ENCODE measurements around the gene FGF12.
A peak's percentile ranks its signal among the peaks of the same experiment; 100 is the strongest.
"Not testable (repeated sequence)": the region's sequence is repeated elsewhere in the genome, so short reads cannot be mapped to it uniquely, and the experiment has no call there.

The FGF12 gene
- long read RNA-seq, donor 1, partial matches to known transcripts: 0 of 1 reads
- long read RNA-seq, donor 1, other reads (novel, unspliced or antisense): 0 of 1 reads
- long read RNA-seq, donor 2, partial matches to known transcripts: 0 of 1 reads
- long read RNA-seq, donor 2, other reads (novel, unspliced or antisense): 0 of 1 reads
- long read RNA-seq, donor 3: 0 reads
- long read RNA-seq, donor 4, partial matches to known transcripts: 0 of 3 reads
- long read RNA-seq, donor 4, other reads (novel, unspliced or antisense): 0 of 3 reads
- long read RNA-seq, donor 5: 0 reads
- long read RNA-seq, donor 6: 0 reads
- long read RNA-seq, donor 7, partial matches to known transcripts: 0 of 2 reads
- long read RNA-seq, donor 7, other reads (novel, unspliced or antisense): 0 of 2 reads
- long read RNA-seq, donor 8: 0 reads

DNA sequence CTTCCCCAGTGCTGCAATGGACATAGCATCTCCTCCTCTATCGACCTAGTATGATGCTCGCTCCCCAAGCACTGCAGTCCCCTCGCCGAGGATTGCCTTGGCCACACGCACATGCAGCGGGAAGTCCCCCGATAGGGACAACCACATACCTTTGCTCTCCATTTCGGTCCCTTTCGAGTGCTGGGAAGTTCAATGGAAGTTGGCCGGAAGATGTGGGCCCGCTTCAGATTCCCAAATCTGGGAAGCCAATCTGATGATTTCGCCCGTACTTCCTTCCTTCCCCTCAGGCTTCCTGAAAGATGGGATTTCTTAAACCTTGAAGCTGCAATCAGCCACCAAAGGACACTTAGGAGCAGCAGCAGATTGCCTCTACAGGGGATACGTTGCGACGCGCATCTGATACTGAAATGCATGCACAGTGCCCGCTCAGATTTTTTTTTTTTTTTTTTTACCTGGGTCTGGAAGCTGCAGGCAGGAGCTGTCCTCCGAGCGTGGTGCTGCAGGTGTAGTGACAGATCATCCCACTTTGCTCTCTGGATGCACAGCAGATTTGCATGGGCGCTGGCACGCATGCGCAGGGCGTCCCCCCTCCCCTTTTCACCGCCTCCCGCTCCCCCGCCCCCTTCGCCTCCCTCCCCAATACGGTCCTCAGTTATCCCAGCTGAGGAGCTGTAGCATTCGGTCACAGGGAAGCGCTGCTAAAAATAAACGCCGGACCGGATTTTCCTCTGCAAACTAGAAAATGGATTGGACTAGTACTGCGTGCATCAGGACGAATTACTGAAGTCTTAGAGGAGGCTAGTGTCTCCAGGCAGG is at the start of gene FGF12:
Gene FGF12 (minus strand): TSS at position 510 of the 816 bp plus-strand sequence.
- peak; percentile 44 for DNase-seq

DNA sequence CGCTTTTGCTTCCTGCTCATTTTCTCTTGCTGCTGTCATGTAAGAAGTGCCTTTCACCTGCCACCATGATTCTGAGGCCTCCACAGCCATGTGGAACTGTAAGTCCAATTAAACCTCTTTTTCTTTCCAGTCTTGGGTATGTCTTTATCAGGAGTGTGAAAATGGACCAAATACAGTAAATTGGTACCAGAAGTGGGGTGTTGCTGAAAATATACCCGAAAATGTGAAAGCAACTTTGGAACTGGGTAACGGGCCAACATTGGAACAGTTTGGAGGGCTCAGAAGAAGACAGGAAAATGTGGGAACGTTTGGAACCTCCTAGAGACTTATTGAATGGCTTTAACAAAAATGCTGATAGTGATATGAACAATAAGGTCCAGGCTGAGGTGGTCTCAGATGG is 47.0 kb upstream of the FGF12 start:
- not testable (repeated sequence) for DNase-seq

DNA sequence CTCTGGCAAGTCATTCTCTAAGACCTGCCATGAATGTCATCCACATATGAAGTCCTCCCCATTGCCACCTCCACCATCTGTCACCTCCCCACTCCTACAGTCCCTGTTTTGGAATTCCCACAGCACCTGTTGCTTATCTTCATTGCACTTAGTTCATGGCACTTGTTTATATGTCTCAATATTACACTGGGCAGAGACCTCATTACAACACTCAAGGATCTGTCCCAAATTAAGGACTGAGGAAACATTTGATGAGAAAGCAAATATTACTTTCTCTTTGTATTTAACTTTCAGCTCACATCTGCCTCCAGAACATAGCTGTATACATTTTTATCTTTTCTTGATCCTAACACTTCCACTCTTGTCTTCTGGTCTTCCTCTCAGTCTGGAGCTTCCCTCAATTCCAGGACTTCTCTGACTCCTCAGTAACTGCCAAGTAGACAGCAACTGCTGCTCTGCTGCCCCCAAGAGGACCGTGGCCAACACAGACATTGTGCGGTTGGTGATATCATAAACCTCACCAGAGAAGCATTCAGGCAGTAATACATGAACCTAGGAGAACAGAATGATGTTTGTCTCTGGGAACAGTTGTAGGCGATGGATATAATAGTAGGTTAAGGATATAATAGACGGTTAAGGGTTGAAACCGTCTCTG is 45.0 kb upstream of the FGF12 start:
- no peak for DNase-seq

DNA sequence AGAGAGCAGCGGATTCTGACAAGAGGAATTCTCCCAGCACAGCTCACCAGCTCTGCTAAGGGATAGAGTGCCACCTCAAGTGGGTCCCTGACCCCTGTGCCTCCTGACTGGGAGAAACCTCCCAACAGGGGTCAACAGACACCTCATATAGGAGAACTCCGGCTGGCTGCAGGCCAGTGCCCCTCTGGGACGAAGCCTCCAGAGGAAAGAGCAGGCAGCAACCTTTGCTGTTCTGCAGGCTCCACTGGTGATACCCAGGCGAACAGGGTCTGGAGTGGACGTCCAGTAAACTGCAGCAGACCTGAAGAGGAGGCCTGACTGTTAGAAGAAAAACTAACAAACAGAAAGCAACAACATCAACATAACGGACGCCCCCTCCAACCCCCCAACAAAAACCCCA is 31.3 kb upstream of the FGF12 start:
- DNase-seq: no peak

DNA sequence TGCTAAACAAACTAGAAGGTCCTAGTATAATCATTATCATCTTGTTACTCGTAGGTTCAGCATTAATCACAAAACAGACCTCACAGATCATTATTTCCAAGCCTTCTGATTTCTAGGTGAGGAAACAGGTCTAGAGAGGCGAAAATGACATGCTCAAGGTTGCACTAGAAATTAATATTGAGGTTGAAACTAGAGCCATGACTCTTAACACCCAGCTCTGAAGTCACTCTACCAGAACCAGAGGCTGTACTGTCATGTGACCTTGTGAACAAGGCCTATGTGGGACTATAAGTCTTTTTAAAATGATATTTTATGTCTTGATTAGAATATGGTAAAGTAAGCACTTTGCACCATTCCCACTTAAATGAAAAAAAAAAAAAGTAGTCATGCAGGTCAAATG is 23.8 kb upstream of the FGF12 start:
- DNase-seq: no peak

DNA sequence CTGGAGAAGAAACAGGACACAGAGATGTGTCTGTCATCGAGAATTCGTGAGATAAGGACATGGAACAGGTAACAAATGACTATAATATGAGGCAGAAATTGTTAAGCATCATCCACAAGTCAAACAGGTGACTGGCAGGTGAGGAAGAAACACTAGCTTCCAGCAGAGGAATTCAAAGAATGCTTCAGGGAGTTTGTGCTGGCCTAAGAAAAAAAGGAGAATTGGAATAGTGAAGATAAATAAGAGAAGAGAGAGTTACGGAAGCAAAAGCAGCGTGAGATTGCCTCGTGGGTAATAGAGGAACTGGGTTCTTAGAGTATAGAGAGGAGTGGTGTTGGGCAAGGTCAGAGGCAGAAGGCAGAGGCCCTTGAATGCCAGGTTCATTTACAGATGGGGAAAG is 22.9 kb upstream of the FGF12 start:
- no peak for DNase-seq

DNA sequence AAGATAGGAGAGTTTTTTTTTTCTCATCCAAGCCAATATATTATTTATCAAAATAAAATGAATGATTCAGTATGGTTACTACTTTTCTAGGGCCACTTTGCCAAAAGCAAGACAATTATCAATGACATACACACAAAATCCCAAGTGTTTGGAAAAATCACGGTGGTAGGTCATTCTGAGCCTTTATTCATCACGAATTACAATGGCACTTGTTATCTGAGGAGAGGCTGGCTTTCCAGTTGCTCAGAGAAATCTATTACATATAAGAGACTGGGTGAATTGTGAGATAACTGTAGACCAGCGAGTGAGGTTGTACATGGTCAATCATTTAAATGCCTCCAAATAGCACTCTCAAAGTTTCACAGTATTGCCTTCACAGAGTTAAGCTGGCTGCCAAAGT is 20.4 kb upstream of the FGF12 start:
- no peak for DNase-seq

DNA sequence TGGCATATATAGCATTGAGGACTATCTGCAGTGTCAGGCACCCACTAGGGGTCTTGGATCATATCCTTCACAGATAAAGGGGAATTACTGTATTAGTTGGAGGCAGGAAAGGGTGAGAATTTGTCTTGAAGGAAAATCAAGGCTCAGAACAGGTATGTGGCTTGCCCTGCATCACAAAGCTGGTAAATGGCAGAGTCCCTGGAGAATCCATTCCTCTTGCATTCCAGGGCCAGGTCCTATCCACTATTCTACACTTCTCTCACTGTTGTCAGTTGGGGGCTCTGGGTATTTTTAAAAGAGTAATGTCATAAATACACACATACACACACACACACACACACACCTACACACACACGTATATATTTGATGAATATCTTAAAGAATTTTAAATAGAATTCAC is 19.8 kb upstream of the FGF12 start:
- DNase-seq: no peak

DNA sequence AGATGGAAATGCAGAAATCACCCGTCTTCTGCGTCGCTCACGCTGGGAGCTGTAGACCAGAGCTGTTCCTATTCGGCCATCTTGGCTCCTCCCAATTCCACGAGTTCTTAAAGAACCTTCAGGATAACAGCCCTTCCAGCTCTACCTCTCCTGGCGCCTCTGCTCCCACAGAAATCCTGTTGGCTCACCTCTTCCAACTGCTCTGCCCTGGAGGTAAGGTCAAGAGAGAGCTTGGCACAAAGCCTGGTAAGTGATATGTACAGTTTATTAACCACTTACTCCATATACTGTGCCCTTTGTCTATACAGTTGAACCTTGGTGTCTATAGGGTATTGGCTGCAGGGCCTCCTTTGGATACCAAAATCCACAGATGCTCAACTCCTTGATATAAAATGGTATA is 17.8 kb upstream of the FGF12 start:
- no peak for DNase-seq

DNA sequence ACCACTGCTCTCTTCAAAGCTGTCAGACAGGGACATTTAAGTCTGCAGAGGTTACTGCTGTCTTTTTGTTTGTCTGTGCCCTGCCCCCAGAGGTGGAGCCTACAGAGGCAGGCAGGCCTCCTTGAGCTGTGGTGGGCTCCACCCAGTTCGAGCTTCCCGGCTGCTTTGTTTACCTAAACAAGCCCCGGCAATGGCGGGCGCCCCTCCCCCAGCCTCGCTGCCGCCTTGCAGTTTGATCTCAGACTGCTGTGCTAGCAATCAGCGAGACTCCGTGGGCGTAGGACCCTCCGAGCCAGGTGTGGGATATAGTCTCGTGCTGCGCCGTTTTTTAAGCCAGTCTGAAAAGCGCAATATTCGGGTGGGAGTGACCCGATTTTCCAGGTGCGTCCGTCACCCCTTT is 17.3 kb upstream of the FGF12 start:
- not testable (repeated sequence) for DNase-seq

DNA sequence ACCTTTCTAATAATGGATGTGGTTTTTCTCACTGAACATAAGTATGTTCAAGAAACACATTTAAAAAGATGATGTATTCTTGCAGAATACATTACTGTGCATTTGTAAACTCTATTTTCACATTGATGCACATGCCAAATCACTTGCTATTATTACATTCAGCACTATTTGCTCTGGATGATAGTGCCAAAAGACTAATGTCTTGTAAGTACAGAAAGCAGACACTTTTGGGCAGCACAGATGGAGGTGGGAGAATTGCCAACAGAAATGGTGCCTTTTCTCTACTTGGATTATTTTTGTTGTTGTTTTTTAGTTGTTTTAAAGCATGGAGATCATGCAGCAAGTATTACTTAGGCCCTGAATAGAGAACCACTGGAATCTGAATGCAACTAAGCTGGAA is 10.2 kb upstream of the FGF12 start:
- no peak for DNase-seq

DNA sequence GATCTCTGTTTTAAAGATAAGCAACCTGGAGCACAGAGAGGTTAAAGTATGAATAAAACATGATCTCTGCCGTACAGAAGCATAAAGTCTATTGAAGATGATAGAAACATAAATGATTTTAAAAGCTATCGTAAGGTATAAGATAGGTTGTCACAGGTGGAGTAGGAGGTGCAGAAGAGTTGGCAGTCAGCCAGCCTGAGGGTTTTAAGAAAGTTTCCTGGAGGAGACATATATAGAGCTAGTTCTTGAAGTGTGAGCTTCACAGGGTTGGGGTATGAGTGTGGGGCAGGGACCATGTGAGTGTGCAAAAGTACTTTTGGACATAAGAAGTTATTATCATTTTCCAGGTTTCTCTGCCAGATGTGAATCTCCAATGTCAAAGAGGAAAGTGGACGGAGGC is 3.9 kb upstream of the FGF12 start:
- no peak for DNase-seq

DNA sequence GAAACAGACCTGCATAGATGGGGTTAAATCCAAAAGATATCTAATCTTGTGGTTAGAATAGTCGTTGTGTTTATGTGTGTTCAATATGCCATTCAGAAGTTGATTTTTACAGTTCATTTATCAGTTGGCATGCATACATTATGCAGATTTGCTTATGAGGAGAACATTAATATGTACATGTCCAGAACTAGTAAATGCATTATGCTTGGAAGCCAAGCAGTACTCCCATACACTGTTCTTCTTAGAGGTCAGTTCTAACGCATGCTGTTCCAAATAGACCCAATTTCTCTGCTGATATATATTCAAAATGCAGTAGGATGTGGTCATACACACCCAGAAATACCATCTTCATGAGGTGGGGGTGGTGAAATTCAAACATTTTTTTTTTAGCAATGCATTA is 956 bp downstream of the FGF12 start:
- DNase-seq: no peak

DNA sequence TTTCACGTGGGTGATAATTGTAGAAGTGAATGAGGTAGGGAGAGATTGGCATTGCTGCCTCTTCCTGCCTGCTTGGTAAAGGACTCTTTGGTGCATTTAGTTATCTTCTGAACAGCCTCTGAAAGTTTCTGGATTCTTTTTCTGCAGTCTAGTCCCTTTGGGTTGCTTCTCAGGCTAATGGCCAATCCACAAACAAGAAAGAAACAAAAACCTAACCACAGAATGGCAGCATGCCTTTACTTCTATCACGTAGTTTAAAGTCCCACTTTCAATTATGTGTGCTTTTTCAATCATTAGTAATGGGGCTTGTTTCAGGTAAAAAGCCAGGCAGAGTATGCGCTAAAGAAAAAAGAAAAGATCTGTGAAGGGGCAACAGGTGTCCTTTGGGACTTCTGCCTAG is 7.4 kb downstream of the FGF12 start:
- no peak for DNase-seq

DNA sequence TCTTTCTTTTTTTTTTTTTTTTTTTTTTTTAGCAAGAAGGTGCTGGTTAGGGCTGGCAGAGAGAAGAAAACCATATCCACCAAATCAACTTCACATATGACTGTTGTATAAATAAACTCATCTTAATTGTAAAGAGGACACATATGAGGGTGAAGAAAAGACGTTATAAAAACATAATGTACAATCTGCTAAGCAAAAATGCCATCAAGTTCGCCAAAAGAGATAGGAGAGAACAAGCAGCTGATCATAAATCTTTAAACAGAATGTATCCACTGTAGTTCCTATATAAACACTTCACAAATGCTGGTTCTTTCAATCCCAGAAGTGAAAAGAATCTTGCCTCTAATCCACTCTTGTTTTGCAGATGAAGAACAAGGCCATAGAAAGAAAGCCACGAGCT is 9.2 kb downstream of the FGF12 start:
- DNase-seq: no peak

DNA sequence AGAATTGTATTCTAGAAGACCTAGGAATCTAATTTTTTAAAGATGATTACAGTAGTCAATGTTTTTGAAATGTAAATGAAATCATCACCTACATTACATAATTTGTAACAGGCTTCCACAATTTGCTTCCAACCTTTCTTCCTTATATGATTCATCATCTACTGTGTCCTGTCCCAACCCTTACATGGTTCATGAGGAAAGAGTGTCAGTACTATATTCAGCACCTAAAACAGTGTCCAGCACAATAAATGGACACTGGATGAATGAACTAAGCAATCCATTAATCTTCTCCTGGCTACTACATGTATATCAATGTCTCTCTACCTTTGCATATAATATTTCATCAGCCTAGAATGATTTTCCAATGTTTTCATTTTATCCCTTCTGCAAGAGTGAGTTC is 12.2 kb downstream of the FGF12 start:
- DNase-seq: no peak

DNA sequence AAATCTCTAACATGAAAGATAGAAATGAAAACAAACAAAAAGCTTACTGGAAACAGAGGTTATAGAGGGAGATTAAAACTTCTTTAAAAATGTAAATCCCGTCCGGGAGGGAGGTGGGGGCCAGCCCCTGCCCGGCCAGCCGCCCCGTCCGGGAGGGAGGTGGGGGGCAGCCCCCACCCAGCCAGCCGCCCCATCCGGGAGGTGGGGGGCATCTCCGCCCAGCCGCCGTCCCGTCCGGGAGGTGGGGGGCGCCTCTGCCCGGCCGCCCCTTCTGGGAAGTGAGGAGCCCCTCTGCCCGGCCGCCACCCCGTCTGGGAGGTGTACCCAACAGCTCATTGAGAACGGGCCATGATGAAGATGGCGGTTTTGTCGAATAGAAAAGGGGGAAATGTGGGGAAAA is 16.2 kb downstream of the FGF12 start:
- DNase-seq: not testable (repeated sequence)

DNA sequence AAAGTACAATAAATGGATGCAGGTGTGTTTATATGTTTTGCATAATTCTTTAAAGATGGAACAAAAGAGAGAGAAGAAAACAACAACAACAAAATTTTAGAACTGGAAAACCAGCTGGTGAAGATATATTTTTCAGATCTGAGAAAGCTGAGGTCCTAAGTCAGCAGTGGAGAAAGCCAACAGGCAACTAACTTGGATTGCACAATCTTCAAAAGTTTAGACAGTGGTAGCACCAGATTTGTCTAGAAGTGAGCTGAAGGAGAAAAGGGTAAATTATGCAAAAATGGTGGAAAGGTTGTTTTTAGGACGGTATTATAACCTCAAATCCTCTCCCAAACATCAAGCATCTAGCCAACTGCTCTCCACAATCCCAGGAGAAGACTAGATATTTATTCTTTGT is 17.0 kb downstream of the FGF12 start:
- no peak for DNase-seq

DNA sequence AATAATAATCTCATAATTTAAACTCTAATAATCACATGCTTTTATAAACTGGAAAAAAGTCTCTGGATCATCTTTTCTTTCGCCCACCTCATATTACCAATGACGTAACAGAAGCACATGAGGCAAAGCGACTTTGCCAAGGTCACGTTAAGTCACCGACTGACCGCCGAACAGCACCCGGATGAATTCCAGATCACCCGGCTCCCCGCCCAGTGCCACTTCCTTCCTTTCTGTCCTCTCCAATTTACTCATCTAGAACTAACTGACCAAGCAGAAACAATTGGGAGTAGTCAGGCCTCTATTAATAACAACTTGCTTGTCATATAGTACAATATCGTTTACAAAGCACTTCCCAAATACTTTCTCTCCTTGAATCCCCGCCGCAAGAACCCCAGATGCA is 21.1 kb downstream of the FGF12 start:
- DNase-seq: no peak

DNA sequence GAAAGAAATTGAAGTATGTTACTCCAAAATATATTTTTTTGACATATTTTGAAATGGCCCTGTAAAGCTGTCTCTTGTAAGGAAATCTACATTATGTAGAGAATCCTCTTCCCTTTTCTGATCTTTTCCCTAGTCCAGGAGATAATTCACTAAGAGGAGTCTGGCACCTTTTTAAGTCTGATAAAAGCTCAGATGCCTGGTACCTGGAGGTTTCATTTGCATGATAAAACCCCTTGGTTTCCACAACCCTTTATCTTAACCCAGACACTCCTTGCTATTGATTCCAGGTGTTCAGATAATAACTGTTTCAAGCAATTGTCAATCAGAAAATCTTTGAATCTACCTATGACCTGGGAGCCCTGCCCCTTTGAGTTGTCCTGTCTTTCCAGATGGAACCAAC is 26.5 kb downstream of the FGF12 start:
- no peak for DNase-seq

DNA sequence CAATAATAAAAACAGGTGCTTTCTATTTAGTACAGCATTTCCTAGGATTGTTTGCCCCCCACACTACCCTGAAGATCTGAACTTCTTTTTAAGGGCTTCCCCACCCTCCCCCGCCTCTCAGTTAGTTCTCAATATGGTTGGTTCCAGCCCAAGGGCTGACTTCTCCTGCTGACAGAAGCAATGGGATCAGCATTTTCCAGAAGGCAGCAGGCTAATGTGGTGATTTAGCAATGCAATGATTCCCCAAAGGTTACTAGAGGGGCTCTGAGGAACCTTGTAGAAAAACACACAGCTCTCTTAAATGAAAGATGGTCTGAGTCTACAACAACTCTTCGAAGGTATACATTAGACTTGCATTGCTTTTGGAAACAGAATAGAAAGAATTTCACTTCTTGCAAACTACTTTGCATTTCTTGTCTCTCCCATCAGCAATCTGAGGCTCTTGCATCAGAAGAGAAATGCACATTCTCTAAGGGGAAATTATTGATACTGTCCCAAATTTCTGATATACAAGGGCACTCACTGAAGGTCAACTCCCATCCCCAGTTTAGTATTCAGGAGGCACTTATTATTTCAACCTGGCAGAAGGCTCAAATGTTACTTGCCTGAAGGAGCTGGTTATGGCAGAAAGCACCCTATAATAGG is 30.3 kb downstream of the FGF12 start:
- no peak for DNase-seq

DNA sequence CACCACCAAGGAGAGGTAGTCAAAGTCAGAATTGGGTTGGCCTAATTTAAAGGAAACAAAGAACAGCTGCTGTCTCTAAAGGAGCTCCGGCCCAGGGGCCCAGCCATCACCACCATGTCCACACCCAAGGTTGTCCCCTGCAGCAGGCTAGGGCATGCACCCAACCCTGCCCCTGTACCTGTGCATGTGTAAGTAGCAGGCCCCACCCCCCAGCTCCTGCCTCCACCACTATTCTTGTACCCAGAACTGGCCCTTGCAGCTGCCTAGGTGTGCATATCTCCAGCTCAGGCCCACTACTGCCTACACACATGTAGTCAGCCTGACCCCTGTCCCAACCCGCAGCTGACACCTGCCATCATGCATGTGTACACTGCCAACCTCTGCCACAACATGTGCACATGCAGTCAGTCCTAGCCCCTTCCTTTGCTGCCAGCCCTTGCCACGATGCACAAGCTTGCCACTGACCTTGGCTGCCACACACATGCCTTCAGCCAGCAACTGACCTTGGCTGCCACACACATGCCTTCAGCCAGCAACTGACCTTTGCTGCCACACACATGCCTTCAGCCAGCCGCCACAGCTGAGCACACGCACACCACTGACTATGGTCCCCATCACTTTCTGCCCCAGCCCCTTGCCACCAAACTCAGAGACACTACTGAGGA is 39.7 kb downstream of the FGF12 start:
- DNase-seq: no peak

Measured in right kidney (tissue), 9 donors.